ENCODE results near the gene MDP1. TPM values are rescaled to one million over a fixed set of nuclear protein-coding genes. Genes with fewer than 3 reads are reported as not detected.

Gene MDP1
- total RNA-seq, 2 experiments from 2014 or later = 4.5 to 11.7 TPM

- H3K27ac Mint-ChIP-seq = no peak overlapping the region
- H3K27me3 Mint-ChIP-seq = no peaks in the 10 kb centered on the region
- H3K36me3 Mint-ChIP-seq (ENCODE audit: low read depth) = peaks cover 37% of the 10 kb centered on the region
- no peak overlapping the region for H3K4me3 Mint-ChIP-seq
- H3K4me1 Mint-ChIP-seq = no peaks in the 10 kb centered on the region
- DNase-seq = no peak
- no peaks in the 10 kb centered on the region for H3K9me3 Mint-ChIP-seq (ENCODE audit: low read depth)
- ChIA-PET CTCF (interaction anchor here (0.5 to 1.3 kb wide), 5 partner anchors 19 to 116 kb away, joined by 3 to 6 read pairs (median 4); partner anchors contain the start of genes IRF9 and TINF2), POLR2A (interaction anchor here (2.8 kb wide), 1 partner anchor 11 kb away, joined by 12 read pairs; no protein-coding TSS in a partner anchor)
- ATAC-seq = peak; percentile 37
- intact Hi-C loops (cut with DNase I, micrococcal nuclease) = no loop called here
Measured at GRCh38 chr14:24179961-24180796, 35.7 kb downstream of the MDP1 start.

GRCh38 chr14:24179294-24179960 is 36.4 kb downstream of the MDP1 start:
- ChIA-PET CTCF (interaction anchor here (0.7 to 1.3 kb wide), 3 partner anchors 19 to 117 kb away, joined by 3 to 6 read pairs (median 3); partner anchors contain the start of genes IRF9 and TINF2), POLR2A (interaction anchor here (1.2 to 2.8 kb wide), 2 partner anchors 11 to 17 kb away, joined by 3 to 12 read pairs; no protein-coding TSS in a partner anchor)
- peak overlapping the region; percentile 25 for H3K27ac Mint-ChIP-seq
- peaks cover 37% of the 10 kb centered on the region for H3K36me3 Mint-ChIP-seq (ENCODE audit: low read depth)
- no peak for DNase-seq
- no peak for ATAC-seq
- no peak overlapping the region for H3K4me3 Mint-ChIP-seq
- H3K27me3 Mint-ChIP-seq = no peaks in the 10 kb centered on the region
- H3K4me1 Mint-ChIP-seq = no peaks in the 10 kb centered on the region
- intact Hi-C loops (cut with DNase I, micrococcal nuclease) = no loop called here
- H3K9me3 Mint-ChIP-seq (ENCODE audit: low read depth) = no peaks in the 10 kb centered on the region

- H3K4me1 Mint-ChIP-seq = no peaks in the 10 kb centered on the region
- ChIA-PET CTCF (interaction anchor here (0.7 kb wide), 1 partner anchor 118 kb away, joined by 3 read pairs; no protein-coding TSS in a partner anchor), POLR2A (interaction anchor here (1.2 to 2.8 kb wide), 2 partner anchors 10 to 16 kb away, joined by 3 to 12 read pairs; no protein-coding TSS in a partner anchor)
- no peak for DNase-seq
- H3K36me3 Mint-ChIP-seq (ENCODE audit: low read depth) = peaks cover 40% of the 10 kb centered on the region
- H3K27ac Mint-ChIP-seq = peak overlapping the region; percentile 25
- no peak overlapping the region for H3K4me3 Mint-ChIP-seq
- no peaks in the 10 kb centered on the region for H3K9me3 Mint-ChIP-seq (ENCODE audit: low read depth)
- intact Hi-C loops (cut with DNase I, micrococcal nuclease) = no loop called here
- no peaks in the 10 kb centered on the region for H3K27me3 Mint-ChIP-seq
- ATAC-seq = no peak
Measured at GRCh38 chr14:24178399-24179178, 37.3 kb downstream of the MDP1 start.

GRCh38 chr14:24177891-24178290 is 38.0 kb downstream of the MDP1 start:
- no peaks in the 10 kb centered on the region for H3K4me1 Mint-ChIP-seq
- intact Hi-C loops (cut with DNase I, micrococcal nuclease) = no loop called here
- ChIA-PET CTCF (no interaction called here), POLR2A (interaction anchor here (1.2 to 2.8 kb wide), 2 partner anchors 9 to 15 kb away, joined by 3 to 12 read pairs; no protein-coding TSS in a partner anchor)
- H3K27me3 Mint-ChIP-seq = no peaks in the 10 kb centered on the region
- no peak overlapping the region for H3K27ac Mint-ChIP-seq
- no peak for DNase-seq
- H3K36me3 Mint-ChIP-seq (ENCODE audit: low read depth) = peaks cover 40% of the 10 kb centered on the region
- H3K4me3 Mint-ChIP-seq = no peak overlapping the region
- no peak for ATAC-seq
- no peaks in the 10 kb centered on the region for H3K9me3 Mint-ChIP-seq (ENCODE audit: low read depth)

GRCh38 chr14:24177041-24177825 is 38.6 kb downstream of the MDP1 start:
- H3K36me3 Mint-ChIP-seq (ENCODE audit: low read depth) = peaks cover 38% of the 10 kb centered on the region
- ChIA-PET POLR2A (interaction anchor here (2.8 kb wide), 1 partner anchor 9 kb away, joined by 12 read pairs; no protein-coding TSS in a partner anchor), CTCF (interaction anchor here (1.3 kb wide), 1 partner anchor 12 kb away, joined by 3 read pairs; no protein-coding TSS in a partner anchor)
- DNase-seq (no peak), ATAC-seq (no peak)
- H3K4me3 Mint-ChIP-seq = no peak overlapping the region
- H3K27me3 Mint-ChIP-seq = no peaks in the 10 kb centered on the region
- intact Hi-C loops (cut with DNase I, micrococcal nuclease) = no loop called here
- peaks cover 1% of the 10 kb centered on the region for H3K4me1 Mint-ChIP-seq
- H3K27ac Mint-ChIP-seq = no peak overlapping the region
- H3K9me3 Mint-ChIP-seq (ENCODE audit: low read depth) = no peaks in the 10 kb centered on the region

GRCh38 chr14:24176599-24176998 is 39.3 kb downstream of the MDP1 start:
- Mint-ChIP-seq H3K27me3 (no peaks in the 10 kb centered on the region), H3K9me3 (ENCODE audit: low read depth) (no peaks in the 10 kb centered on the region), H3K27ac (no peak overlapping the region), H3K4me3 (no peak overlapping the region), H3K4me1 (peaks cover 5% of the 10 kb centered on the region), H3K36me3 (ENCODE audit: low read depth) (peaks cover 36% of the 10 kb centered on the region)
- DNase-seq (no peak), ATAC-seq (no peak)
- ChIA-PET POLR2A (no interaction called here), CTCF (interaction anchor here (1.1 to 1.3 kb wide), 2 partner anchors 12 to 16 kb away, joined by 3 read pairs; no protein-coding TSS in a partner anchor)
- intact Hi-C loops (cut with DNase I, micrococcal nuclease) = no loop called here

- intact Hi-C loops (cut with DNase I, micrococcal nuclease) = loop anchor here in 1 of 2 experiments (2.0 kb wide), 1 partner anchor 16 kb away; the partner anchor contains the start of gene IPO4
- POLR2A ChIA-PET = interaction anchor here (1.1 to 1.4 kb wide), 3 partner anchors 8 to 12 kb away, joined by 3 to 5 read pairs (median 4); partner anchors contain the start of gene IRF9
- H3K36me3 Mint-ChIP-seq (ENCODE audit: low read depth) = peaks cover 44% of the 10 kb centered on the region
Measured at GRCh38 chr14:24172871-24173281, 43.0 kb downstream of the MDP1 start.

GRCh38 chr14:24172261-24172860 is 43.5 kb downstream of the MDP1 start:
- intact Hi-C loops (cut with DNase I, micrococcal nuclease) = loop anchor here in 1 of 2 experiments (2.0 kb wide), 1 partner anchor 16 kb away; the partner anchor contains the start of gene IPO4
- DNase-seq (no peak), ATAC-seq (no peak)
- H3K4me3 Mint-ChIP-seq = peak overlapping the region; percentile 47
- peaks cover 27% of the 10 kb centered on the region for H3K4me1 Mint-ChIP-seq
- H3K27me3 Mint-ChIP-seq = no peaks in the 10 kb centered on the region
- H3K27ac Mint-ChIP-seq = no peak overlapping the region
- H3K36me3 Mint-ChIP-seq (ENCODE audit: low read depth) = peaks cover 46% of the 10 kb centered on the region
- ChIA-PET POLR2A (interaction anchor here (1.3 to 1.4 kb wide), 2 partner anchors 10 to 11 kb away, joined by 4 to 5 read pairs; partner anchors contain the start of gene IRF9), CTCF (interaction anchor here (1.4 to 2.8 kb wide), 2 partner anchors 12 to 15 kb away, joined by 4 to 10 read pairs; partner anchors contain the start of genes IPO4 and IRF9)
- H3K9me3 Mint-ChIP-seq (ENCODE audit: low read depth) = no peaks in the 10 kb centered on the region

More at GRCh38 chr14:24172871-24173281, 43.0 kb downstream of the MDP1 start:
- Mint-ChIP-seq H3K4me1 (peaks cover 24% of the 10 kb centered on the region), H3K4me3 (no peak overlapping the region), H3K27me3 (no peaks in the 10 kb centered on the region), H3K9me3 (ENCODE audit: low read depth) (no peaks in the 10 kb centered on the region), H3K27ac (no peak overlapping the region)
- ATAC-seq (no peak), DNase-seq (no peak)
- CTCF ChIA-PET = interaction anchor here (0.9 to 2.8 kb wide), 3 partner anchors 12 to 82 kb away, joined by 3 to 10 read pairs (median 4); partner anchors contain the start of genes IPO4 and IRF9

GRCh38 chr14:24171422-24172260 is 44.2 kb downstream of the MDP1 start, which contains the start of gene REC8:
Gene REC8, plus strand, starts transcription at chr14:24172080. Its CDS starts 473 bp downstream, at chr14:24172553.
- peak within 1 kb of the TSS; percentile 66 for H3K4me3 Mint-ChIP-seq
- H3K9me3 Mint-ChIP-seq (ENCODE audit: low read depth) = no peaks in the 10 kb centered on the region
- POLR2A ChIA-PET = interaction anchor here (0.6 to 1.5 kb wide), 4 partner anchors 9 to 77 kb away, joined by 4 to 11 read pairs (median 4); partner anchors contain the start of gene IRF9
- no peaks in the 10 kb centered on the region for H3K27me3 Mint-ChIP-seq
- peak within 1 kb of the TSS; percentile 69 for H3K27ac Mint-ChIP-seq
- intact Hi-C loops (cut with DNase I, micrococcal nuclease) = loop anchor here (1.0 to 2.0 kb wide), 2 partner anchors 17 kb away; partner anchors contain the start of gene IPO4 (in 2 of the 2)
- DNase-seq = peak; percentile 75
- CTCF ChIA-PET = interaction anchor here (0.7 to 2.8 kb wide), 2 partner anchors 11 to 612 kb away, joined by 3 to 10 read pairs; partner anchors contain the start of gene IRF9
- ATAC-seq = peak; percentile 81
- H3K4me1 Mint-ChIP-seq = peaks cover 31% of the 10 kb centered on the region
- H3K36me3 Mint-ChIP-seq (ENCODE audit: low read depth) = peaks cover 46% of the 10 kb centered on the region

Data from activated CD4-positive, alpha-beta T cell treated with anti-CD3 and anti-CD28 coated beads for 36 hours (primary cell).